Anterior cingulate cortex (tissue), 58 donors: ENCODE results near the gene SLC7A6.

Experiments used
- DNase-seq, 58 donors: peaks; one replicate each; lab custom pipeline; 2025; lab: John Stamatoyannopoulos, UW

Gene SLC7A6

DNA sequence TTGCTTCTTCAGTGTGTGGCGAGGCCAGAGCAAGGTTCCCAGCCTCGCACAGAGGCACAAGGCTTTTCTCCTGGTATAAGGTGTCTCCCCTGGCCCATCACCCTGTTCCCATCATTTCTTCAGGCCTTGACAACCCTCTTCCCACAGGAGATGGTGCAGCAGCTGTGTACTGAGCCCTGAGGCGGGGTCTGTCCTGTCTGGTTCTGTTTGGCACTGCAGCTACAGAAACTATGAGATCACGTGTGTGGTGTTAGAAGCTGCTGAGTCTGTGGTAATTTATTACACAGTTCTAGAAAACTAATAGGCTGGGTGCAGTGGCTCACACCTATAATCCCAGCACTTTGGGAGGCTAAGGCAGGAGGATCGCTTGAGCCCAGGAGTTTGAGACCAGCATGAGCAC, 11.9 kb upstream of the SLC7A6 start:
- no peak for DNase-seq

- DNase-seq, result no peak
Measured at GRCh38 chr16:68253721-68254120, 10.6 kb upstream of the SLC7A6 start.

DNA sequence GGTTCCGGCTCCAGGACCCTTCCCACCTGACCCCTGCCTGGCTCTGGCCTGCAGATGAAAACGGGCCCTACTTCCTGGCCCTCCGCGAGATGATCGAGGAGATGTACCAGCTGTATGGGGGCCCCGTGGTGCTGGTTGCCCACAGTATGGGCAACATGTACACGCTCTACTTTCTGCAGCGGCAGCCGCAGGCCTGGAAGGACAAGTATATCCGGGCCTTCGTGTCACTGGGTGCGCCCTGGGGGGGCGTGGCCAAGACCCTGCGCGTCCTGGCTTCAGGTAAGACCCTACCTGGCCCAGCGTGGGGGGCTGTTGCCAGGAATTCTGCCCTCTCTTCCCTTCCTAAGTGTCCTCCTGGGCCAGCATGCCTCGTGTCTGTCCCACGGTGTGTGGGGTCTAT, 8.6 kb upstream of the SLC7A6 start:
- no peak for DNase-seq

GRCh38 chr16:68257251-68257905, 6.9 kb upstream of the SLC7A6 start:
- peak in 21 of 58 donors; percentile 10 to 77 (median 30) for DNase-seq

DNA sequence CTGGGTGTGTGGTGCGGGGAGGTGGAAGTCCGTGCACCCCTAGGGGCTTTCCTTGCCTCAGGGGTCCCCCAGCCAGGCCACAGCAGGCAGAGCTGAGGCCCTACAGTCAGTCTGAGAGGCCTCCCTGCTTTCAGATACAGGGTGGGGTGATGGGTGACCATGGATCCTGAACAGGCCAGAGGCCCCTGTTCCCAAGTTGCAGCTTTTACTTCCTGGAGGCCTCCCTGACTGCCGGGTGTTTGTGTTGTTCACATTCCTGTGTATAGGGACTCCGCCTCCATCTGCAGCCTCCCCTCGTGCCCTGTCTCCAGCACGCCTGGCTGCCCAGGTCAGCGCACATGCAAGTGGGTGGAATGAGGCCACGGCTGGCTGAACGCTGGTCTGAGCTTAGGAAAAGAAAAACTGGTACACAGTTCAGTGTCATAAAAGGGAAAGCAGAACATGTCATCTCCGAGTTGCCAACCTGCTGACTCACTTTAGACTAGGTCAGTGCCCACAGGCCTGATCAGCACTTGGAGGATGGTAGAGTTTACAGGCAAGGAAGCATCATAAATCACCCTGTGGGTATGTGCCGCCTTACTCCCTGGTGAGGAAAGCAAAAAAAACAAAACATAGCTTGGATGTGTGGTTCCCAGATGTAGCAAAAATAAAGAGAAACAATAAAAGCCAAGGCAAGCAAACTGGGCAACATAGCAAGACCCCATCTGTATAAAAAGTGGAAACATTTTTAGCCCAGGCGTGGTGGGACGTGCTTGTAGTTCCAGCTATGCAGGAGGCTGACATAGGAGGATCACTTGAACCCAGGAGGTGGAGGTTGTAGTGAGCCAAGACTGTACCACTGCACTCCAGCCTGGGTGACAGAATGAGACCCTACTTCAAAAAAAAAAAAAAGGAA, 6.2 kb upstream of the SLC7A6 start:
- DNase-seq, result no peak

DNA sequence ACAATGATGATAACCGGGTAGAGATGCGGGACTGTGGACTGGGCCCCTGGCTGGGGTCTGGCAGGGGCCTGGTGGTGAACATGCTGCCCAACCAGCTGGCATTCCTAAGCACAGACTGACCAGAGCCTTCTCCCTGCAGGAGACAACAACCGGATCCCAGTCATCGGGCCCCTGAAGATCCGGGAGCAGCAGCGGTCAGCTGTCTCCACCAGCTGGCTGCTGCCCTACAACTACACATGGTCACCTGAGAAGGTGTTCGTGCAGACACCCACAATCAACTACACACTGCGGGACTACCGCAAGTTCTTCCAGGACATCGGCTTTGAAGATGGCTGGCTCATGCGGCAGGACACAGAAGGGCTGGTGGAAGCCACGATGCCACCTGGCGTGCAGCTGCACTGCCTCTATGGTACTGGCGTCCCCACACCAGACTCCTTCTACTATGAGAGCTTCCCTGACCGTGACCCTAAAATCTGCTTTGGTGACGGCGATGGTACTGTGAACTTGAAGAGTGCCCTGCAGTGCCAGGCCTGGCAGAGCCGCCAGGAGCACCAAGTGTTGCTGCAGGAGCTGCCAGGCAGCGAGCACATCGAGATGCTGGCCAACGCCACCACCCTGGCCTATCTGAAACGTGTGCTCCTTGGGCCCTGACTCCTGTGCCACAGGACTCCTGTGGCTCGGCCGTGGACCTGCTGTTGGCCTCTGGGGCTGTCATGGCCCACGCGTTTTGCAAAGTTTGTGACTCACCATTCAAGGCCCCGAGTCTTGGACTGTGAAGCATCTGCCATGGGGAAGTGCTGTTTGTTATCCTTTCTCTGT, 5.1 kb upstream of the SLC7A6 start:
- DNase-seq, result no peak

GRCh38 chr16:68263559-68264127, 683 bp upstream of the SLC7A6 start:
- DNase-seq, result no peak

- peak in 19 of 58 donors; percentile 5 to 47 (median 19) for DNase-seq
Measured at GRCh38 chr16:68265078-68265920, 973 bp downstream of the SLC7A6 start.

DNA sequence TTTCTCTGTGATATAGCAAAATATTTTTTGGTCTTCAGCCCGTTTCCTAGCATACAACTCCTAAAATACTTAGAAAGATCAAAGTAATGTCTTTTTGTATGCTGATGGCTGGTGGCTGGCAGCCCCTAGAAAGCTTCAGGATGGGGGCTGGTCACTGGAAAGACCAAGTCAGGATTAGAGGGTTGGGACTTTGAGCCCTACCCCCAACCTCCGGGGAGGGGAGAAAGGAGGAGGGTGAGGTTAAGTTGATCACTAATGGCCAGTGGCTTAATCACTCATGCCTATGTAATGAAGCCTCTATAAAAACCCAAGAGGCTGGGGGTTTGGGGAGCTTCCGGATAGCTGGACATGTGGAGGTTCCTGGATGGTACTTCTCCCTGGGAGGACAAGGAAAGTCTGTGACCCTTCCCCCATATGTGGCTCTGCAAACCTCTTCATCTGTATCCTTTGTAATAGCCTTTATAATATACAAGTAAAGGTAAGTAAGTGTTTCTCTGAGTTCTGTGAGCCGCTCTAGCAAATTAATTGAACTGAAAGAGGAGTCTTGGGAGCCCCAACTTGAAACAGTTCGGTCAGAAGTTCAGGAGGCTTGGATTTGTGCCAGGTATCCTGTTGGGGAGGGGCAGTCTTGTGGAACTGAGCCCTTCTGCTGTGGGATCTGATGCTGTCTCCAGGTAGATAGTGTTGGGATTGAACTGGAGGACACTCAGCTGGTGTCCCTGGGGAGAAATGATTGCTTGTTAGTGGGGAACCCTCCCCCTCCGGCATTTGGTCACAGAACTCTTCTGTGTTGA, 3.5 kb downstream of the SLC7A6 start:
- no peak for DNase-seq

DNA sequence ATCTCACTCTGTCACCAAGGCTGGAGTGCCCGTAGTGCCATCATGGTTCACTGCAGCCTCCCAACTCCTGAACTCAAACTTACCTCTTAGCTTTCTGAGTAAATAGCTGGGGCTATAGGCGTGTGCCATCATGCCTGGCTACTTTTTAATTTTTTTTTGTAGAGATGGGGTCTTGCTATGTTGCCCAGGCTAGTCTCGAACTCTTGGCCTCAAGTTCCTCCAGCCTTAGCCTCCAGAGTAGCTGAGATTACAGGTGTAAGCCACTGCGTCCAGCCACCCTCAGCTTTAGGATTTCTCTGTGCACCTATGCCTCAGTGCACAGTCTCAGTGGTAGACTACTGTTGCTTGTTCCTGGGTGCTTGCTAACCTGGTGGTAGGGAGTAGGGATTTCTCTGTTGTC, 5.5 kb downstream of the SLC7A6 start:
- no peak for DNase-seq

DNA sequence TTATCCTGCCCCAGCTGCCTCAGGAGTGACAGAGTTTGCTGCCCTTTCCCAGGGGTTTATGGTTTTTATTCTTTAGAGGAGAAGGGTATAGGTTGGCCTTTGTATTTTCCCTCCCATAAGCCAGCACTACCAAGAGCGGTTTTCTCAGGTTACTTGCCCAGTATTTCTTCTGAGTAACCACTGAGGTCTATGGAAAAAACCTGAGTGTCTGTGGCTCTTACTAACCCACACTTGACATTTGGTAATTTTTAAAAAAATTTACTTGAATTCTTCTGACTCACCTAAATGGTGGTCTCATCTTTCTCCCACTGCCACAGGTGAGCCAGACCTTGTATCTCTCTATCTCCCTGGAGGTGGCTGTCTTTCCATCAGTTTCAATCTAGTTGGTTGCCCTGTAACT, 6.0 kb downstream of the SLC7A6 start:
- no peak for DNase-seq

DNA sequence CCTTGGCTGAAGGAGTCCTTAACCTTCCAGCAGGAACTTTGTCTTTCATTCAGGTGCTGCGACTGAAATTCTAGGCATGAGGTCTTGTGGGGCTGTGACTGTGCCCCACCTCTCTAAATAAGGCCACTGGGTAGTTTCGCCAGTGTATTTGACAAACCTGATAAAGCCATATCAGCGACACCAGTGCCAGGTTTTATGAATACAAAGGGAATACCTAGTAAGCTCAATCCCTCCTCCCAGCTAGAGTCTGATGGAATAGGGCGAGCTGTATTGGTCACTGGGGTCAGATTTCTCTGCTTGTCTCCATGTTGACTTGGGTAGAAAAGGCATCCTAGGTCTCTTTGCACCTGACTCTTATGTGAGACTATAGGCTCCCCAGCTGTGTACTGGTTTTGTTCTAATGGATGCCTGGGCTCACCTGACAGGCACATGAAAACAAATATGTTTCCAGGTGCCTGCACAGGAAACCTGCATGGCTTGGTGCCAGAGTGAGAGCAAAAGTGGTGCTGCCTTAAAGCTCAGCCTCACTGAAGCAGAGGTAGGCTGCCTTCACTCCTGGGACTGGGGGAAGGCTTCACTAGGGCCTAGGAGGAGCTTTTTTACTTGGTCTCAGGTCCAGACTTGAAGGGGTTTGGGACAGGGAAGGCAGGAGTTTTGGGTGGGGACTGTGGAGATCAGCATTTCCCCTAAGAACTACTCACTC, 8.3 kb downstream of the SLC7A6 start:
- no peak for DNase-seq

GRCh38 chr16:68273459-68273858, 9.1 kb downstream of the SLC7A6 start:
- no peak for DNase-seq

GRCh38 chr16:68273896-68274295, 9.6 kb downstream of the SLC7A6 start:
- DNase-seq, result no peak

DNA sequence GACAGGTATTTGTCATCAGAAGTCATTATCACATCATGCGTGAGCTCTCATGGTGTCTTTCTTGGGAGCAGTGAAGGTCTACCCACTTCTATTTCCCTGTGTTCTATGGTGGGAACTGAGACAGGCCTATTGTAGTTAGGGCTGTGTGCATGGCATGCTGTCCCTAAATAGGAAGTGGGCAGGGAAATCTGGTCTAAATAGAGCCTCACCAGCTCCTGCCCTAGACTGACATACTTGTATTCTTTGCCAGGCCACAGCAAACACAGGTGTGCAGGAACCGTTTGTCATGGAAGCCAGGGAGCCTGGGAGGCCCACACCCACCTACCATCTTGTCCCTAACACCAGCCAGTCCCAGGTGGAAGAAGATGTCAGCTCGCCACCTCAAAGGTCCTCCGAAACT, 10.1 kb downstream of the SLC7A6 start:
- no peak for DNase-seq

DNA sequence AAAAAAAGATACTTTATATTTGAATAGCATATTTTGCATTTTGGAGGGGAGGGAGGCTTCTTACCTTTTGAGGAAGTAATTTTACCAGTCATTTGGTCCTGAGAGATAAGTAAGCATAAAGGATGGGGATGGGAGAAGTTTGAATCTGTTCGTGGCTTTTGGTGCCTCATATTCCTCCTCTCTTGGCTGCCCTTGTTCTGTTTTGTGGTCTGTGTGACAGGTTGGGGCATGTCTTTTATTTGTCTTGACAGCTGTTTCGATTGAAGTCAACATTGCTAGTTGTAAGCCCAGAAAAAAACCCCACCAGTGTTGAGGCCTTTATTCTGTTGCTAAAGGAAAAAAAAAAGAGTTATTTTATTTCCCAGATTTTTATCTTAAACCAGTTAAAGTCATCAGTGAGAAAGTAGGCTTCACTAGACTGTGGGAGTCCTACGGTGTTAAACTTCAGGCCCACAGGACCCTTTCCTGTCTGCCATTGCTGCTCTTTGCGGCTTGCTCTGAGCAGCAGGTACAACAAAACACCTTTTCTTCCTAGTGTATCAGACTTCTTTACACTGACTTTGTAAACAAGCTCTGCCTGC, 11.4 kb downstream of the SLC7A6 start:
- no peak for DNase-seq

GRCh38 chr16:68276223-68276622, 11.9 kb downstream of the SLC7A6 start:
- DNase-seq, result no peak
